ENCODE measurements around the gene NDUFB10. TPM values are rescaled to one million over a fixed set of nuclear protein-coding genes. Genes with fewer than 3 reads are reported as not detected.

The NDUFB10 gene
- total RNA-seq, 4 donors from 2014 or later, result 172 to 215 (median 189) TPM

DNA sequence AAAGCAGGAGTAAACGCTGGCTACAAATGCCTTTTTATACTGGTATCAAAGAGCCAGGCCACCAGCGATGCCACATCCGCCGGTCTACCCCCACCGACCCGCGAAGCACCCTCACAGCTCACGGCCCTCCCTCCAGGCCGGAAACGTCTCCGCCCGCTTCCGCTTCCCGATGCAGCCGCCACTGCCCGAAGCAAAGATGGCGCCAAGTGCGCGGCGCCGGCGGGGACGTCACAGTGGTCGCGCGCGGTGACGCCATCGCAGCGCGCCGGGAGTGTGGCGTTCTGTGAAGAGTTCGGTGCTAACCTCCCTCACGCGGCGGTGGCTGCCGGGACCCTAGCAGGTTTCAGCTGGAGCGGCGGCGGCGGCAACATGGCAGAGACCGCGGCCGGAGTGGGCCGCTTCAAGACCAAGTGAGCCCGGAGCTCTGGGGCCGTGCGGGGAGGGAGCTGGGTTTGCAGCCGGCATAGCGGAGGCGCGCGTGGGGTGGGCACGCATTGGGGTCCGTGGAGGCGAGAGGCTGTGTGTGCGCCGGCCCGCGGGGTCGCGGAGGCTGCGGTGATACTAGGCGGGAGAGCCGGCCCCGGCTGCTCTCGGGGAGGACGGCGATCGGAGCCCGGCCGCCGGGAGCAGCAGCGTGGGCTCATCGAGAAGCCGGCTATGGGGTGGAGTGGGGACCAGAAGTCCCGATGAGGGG is 12.6 kb downstream of the NDUFB10 start, which contains the start of gene TBL3:
TSS of gene TBL3 (plus strand) at position 258 of the 694 bp plus-strand sequence. CDS start at position 370, 112 bp downstream.
- Histone ChIP-seq H3K36me3 (peaks cover 14 to 35% (median 27%) of the 10 kb centered on the region in 3 donors), H3K9me3 (no peaks in the 10 kb centered on the region), H3K4me1 (peaks cover 16 to 34% (median 20%) of the 10 kb centered on the region in 3 donors), H3K4me3 (peak within 1 kb of the TSS; percentile 86 to 97 (median 92)), H3K27ac (peak within 1 kb of the TSS; percentile 87 to 99 (median 96)), H3K27me3 (peaks cover 0 to 26% (median 0%) of the 10 kb centered on the region in 4 donors)
- WGBS, 2 donors, result 0% methylated on average over 33 of the region's 78 CpGs; no CpG with 5 or more reads in 1 of the 2 donors
- peak in 3 of 4 donors; percentile 85 to 94 (median 94) for TF ChIP-seq POLR2A (IDR thresholded peaks at IDR 0.05)
- TF ChIP-seq, protein P1, sequence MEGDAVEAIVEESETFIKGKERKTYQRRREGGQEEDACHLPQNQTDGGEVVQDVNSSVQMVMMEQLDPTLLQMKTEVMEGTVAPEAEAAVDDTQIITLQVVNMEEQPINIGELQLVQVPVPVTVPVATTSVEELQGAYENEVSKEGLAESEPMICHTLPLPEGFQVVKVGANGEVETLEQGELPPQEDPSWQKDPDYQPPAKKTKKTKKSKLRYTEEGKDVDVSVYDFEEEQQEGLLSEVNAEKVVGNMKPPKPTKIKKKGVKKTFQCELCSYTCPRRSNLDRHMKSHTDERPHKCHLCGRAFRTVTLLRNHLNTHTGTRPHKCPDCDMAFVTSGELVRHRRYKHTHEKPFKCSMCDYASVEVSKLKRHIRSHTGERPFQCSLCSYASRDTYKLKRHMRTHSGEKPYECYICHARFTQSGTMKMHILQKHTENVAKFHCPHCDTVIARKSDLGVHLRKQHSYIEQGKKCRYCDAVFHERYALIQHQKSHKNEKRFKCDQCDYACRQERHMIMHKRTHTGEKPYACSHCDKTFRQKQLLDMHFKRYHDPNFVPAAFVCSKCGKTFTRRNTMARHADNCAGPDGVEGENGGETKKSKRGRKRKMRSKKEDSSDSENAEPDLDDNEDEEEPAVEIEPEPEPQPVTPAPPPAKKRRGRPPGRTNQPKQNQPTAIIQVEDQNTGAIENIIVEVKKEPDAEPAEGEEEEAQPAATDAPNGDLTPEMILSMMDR (IDR thresholded peaks at IDR 0.05), result peak in 3 of 6 experiments; percentile 16 to 57 (median 27)
- peak; percentile 70 for DNase-seq
- intact Hi-C loops (cut with DNase I), result no loop called here

DNA sequence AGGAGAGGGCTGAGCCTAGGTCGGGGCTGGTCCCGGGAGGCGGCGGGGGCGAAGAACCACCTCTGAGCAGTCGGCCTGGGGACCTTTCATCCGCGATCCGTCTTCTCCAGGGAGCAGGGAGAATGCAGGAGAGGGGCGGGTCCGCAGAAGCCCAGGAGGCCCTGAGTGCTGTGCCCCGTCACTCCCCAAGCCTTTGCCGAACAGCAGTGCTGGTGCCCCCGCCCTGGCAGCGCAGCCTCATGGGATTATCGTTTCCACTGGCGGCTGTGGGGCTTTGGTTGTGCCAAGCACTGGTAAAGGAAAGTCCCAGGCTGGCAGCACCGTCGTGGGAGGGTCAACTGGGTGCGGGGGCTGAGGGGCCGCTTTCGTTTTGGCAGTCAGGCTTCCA is 13.1 kb downstream of the NDUFB10 start:
- WGBS, 2 donors, result 0 to 4% methylated on average over 1 to 11 of the region's 22 CpGs
- TF ChIP-seq POLR2A (IDR thresholded peaks at IDR 0.05), result no peak
- TF ChIP-seq, protein P1 (IDR thresholded peaks at IDR 0.05), result no peak
- H3K9me3 ChIP-seq, result no peaks in the 10 kb centered on the region
- intact Hi-C loops (cut with DNase I), result no loop called here
- peak overlapping the region; percentile 86 to 97 (median 92) for H3K4me3 ChIP-seq
- H3K27me3 ChIP-seq, result peaks cover 0 to 31% (median 0%) of the 10 kb centered on the region in 4 donors
- peaks cover 20 to 40% (median 33%) of the 10 kb centered on the region in 3 donors for H3K36me3 ChIP-seq
- DNase-seq, result no peak
- peak overlapping the region; percentile 87 to 99 (median 96) for H3K27ac ChIP-seq
- peaks cover 16 to 38% (median 20%) of the 10 kb centered on the region in 3 donors for H3K4me1 ChIP-seq

DNA sequence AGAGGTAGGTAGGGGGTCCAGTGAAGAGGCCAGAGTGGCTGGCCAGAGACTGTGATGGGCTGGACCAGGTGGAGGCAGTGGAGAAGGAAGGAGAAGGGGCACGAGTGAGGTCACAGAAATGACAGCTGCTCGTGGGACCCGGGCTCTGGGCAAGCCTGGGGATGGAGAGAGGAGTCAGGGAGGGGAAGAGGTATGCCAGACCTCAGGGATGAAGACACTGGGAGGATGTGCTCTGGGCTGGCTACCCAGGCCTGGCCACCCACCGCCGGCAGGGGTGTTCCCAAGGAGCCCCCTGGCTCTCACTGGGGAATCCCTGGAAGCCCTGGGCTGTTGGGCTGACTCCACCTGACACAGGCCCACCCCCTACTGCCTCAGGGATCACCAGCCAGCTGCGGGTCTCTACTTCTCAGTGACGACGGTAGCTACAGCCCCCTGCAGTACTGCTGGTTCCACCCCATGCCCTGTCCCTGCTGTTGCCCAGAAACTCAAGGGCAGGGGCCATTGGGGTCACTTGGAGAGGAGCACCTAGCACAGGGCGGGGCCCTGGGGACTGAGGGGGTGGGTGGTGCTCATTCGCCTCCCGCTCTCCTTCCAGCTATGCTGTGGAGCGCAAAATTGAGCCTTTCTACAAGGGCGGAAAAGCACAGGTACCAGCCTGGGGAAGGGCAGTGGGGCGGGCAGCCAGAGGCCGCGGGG is 14.3 kb downstream of the NDUFB10 start:
- H3K4me3 ChIP-seq, result no peak overlapping the region
- H3K27ac ChIP-seq, result no peak overlapping the region
- no peaks in the 10 kb centered on the region for H3K9me3 ChIP-seq
- intact Hi-C loops (cut with DNase I), result no loop called here
- peaks cover 31 to 52% (median 41%) of the 10 kb centered on the region in 3 donors for H3K36me3 ChIP-seq
- 80 to 85% methylated on average over 5 to 11 of the region's 16 CpGs for WGBS, 2 donors
- H3K27me3 ChIP-seq, result peaks cover 0 to 43% (median 1%) of the 10 kb centered on the region in 4 donors
- TF ChIP-seq, protein P1 (IDR thresholded peaks at IDR 0.05), result no peak
- TF ChIP-seq POLR2A (IDR thresholded peaks at IDR 0.05), result no peak
- peaks cover 23 to 49% (median 24%) of the 10 kb centered on the region in 3 donors for H3K4me1 ChIP-seq
- no peak for DNase-seq

DNA sequence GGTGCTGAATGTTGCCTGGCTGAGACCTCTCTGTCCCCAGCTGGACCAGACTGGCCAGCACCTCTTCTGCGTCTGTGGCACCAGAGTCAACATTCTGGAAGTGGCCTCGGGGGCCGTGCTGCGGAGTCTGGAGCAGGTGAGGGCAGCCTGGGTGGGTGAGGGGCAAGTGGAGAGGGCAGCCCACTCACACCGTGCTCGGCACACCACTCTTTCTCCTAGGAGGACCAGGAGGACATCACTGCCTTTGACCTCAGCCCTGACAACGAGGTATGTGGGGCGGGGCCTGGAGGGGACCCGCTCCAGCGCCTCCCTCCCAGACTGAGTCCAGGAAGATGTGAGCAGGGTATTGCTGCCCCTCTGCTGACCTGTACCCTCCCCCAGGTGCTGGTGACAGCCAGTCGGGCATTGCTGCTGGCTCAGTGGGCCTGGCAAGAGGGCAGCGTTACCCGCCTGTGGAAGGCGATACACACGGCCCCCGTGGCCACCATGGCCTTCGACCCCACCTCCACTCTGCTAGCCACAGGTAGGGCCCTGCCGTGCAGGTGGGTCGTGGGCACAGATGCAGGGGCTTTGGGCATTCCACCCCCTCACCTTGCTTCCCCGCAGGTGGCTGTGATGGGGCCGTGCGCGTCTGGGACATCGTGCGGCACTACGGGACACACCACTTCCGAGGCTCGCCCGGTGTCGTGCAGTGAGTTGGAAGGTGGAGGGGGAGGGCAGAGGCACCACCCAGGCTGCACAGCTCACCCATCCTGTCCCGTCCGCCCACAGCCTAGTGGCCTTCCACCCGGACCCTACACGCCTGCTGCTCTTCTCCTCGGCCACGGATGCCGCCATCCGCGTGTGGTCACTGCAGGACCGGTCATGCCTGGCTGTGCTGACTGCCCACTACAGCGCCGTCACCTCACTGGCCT is 15.1 kb downstream of the NDUFB10 start:
- no peak overlapping the region for H3K27ac ChIP-seq
- no peak for TF ChIP-seq POLR2A (IDR thresholded peaks at IDR 0.05)
- TF ChIP-seq, protein P1 (IDR thresholded peaks at IDR 0.05), result no peak
- intact Hi-C loops (cut with DNase I), result no loop called here
- H3K27me3 ChIP-seq, result peaks cover 0 to 51% (median 2%) of the 10 kb centered on the region in 4 donors
- no peak overlapping the region for H3K4me3 ChIP-seq
- H3K36me3 ChIP-seq, result peaks cover 32 to 55% (median 41%) of the 10 kb centered on the region in 3 donors
- no peaks in the 10 kb centered on the region for H3K9me3 ChIP-seq
- H3K4me1 ChIP-seq, result peaks cover 23 to 58% (median 26%) of the 10 kb centered on the region in 3 donors
- no peak for DNase-seq
- WGBS, 2 donors, result 87 to 92% methylated on average over 10 to 22 of the region's 42 CpGs

All from esophagus squamous epithelium (tissue), 5 donors.